HepG2 (cell line): ENCODE results near the gene ZNF530. TPM values are rescaled to one million over a fixed set of nuclear protein-coding genes. Genes with fewer than 3 reads are reported as not detected.

Source experiments
- ATAC-seq: fragments of 200-7000 bp; cut with Tn5 transposase; 3 replicates; pipeline ENCODE4 v1.9.1; 2020; ENCODE audit warnings: mild to moderate bottlenecking, moderate library complexity
- BruUV-seq: library from RNA; stranded (reverse); fragments of 400-500 nt; replicated peaks from 2 replicates; lab custom pipeline; 2021; lab: Mats Ljungman, UMichigan
- CTCF ChIA-PET: fragments of 300-600 bp; formaldehyde crosslinking; extraction: SDS; loops from one replicate; lab custom pipeline; 2021; ENCODE audit warnings: low total read pairs, inconsistent platforms, low intra/inter-chr PET ratio; lab: Yijun Ruan, JAX
- POLR2A ChIA-PET: fragments of 350-600 bp; sonication (Branson Sonifier 250); formaldehyde crosslinking; loops from one replicate; lab custom pipeline; 2020; ENCODE audit warnings: antibody characterized with exemption, inconsistent platforms; lab: Yijun Ruan, JAX
- DNase-seq: peaks from one replicate; pipeline ENCODE4 v3.0.0-alpha.2; 2015; ENCODE audit warnings: low spot score
- FAIRE-seq: peaks from 3 replicates; lab custom pipeline; 2011; peaks lifted over from hg19 to GRCh38; lab: Jason Lieb, UNC
- H2AFZ ChIP-seq: one replicate; pipeline ENCODE4 v1.6.1; 2011; ENCODE audit warnings: low read length, inconsistent platforms
- H3K27ac ChIP-seq: fragments of 300-600 bp; 3 replicates; pipeline ENCODE4 v1.8.0; 2011; ENCODE audit warnings: mixed run types, mild to moderate bottlenecking, mixed read lengths, low read length, inconsistent platforms; ENCODE audit not compliant: insufficient read depth; ENCODE audit errors: extremely low read length
- H3K27me3 ChIP-seq, 2 experiments: fragments of 200-600 bp in 1 of 2; 2 replicates in 1 of 2; 3 replicates in 1 of 2; pipeline versions ENCODE4 v1.6.0 to v1.8.0; 2011; ENCODE audit warnings: low read length in 2 of 2, mild to moderate bottlenecking in 2 of 2, moderate library complexity in 2 of 2, inconsistent platforms in 1 of 2; ENCODE audit not compliant: insufficient read depth in 2 of 2, control insufficient read depth in 1 of 2
- H3K36me3 ChIP-seq, 2 experiments: fragments of 200-600 bp in 1 of 2; replicated peaks in 1 of 2; 2 replicates in 1 of 2; 3 replicates in 1 of 2; pipeline versions ENCODE4 v1.5.1 to v1.8.0; 2011; ENCODE audit warnings: low read length in 2 of 2, inconsistent platforms in 1 of 2; ENCODE audit not compliant: insufficient read depth in 2 of 2, control insufficient read depth in 1 of 2
- H3K4me1 ChIP-seq: 2 replicates; pipeline ENCODE4 v1.5.1; 2012; ENCODE audit warnings: low read length, inconsistent platforms; ENCODE audit not compliant: insufficient read depth
- H3K4me2 ChIP-seq: 2 replicates; pipeline ENCODE4 v1.6.0; 2011; ENCODE audit warnings: low read depth, low read length, inconsistent platforms
- H3K4me3 ChIP-seq, 3 experiments: fragments of 200-600 bp in 1 of 3; sonication (generic), shearing (Covaris generic) in 1 of 3; replicated peaks in 1 of 3; 2 replicates each; pipeline ENCODE4 v1.5.1; 2011 to 2016; ENCODE audit warnings: low read length in 3 of 3, inconsistent platforms in 2 of 3, low read depth in 2 of 3, mild to moderate bottlenecking in 2 of 3, control low read depth in 1 of 3, mixed read lengths in 1 of 3; ENCODE audit not compliant: insufficient read depth in 1 of 3
- H3K79me2 ChIP-seq: one replicate; pipeline ENCODE4 v1.6.1; 2011; ENCODE audit warnings: low read length, inconsistent platforms; ENCODE audit not compliant: insufficient read depth
- H3K9ac ChIP-seq: 2 replicates; pipeline ENCODE4 v1.6.0; 2011; ENCODE audit warnings: mild to moderate bottlenecking, low read depth, low read length, inconsistent platforms; ENCODE audit not compliant: insufficient read depth
- H3K9me3 ChIP-seq: 2 replicates; pipeline ENCODE4 v1.5.1; 2012; ENCODE audit warnings: mild to moderate bottlenecking, low read length
- H4K20me1 ChIP-seq: 2 replicates; pipeline ENCODE4 v1.6.0; 2011; ENCODE audit warnings: inconsistent platforms, mild to moderate bottlenecking, low read length, moderate library complexity; ENCODE audit not compliant: insufficient read depth
- ATF7-NPFF ChIP-seq: sonication (generic); formaldehyde crosslinking; IDR thresholded peaks from 2 replicates; pipeline ENCODE4 v1.8.1; 2023; ENCODE audit warnings: mild to moderate bottlenecking, low read depth, missing genetic modification reagents, moderate library complexity
- E2F2 ChIP-seq: sonication (generic); formaldehyde crosslinking; IDR thresholded peaks from 2 replicates; pipeline ENCODE4 v1.4.0; 2020; ENCODE audit warnings: missing genetic modification reagents, borderline replicate concordance
- KDM5B ChIP-seq: sonication (generic); formaldehyde crosslinking; IDR thresholded peaks from 2 replicates; pipeline ENCODE4 v1.4.0; 2020; ENCODE audit warnings: missing genetic modification reagents, mild to moderate bottlenecking, borderline replicate concordance
- MXI1 ChIP-seq: IDR thresholded peaks from 3 replicates; pipeline ENCODE4 v1.6.1; 2012; ENCODE audit warnings: low read depth, low read length, inconsistent platforms, borderline replicate concordance
- PAX8 ChIP-seq: sonication (generic); formaldehyde crosslinking; IDR thresholded peaks from 2 replicates; pipeline ENCODE4 v1.8.0; 2022; ENCODE audit warnings: mild to moderate bottlenecking, missing genetic modification reagents, borderline replicate concordance
- PAXIP1 ChIP-seq: sonication (generic); formaldehyde crosslinking; conservative IDR thresholded peaks from 2 replicates; pipeline ENCODE4 v1.4.0; 2020; ENCODE audit warnings: mild to moderate bottlenecking, missing genetic modification reagents, moderate library complexity
- POLR2AphosphoS5 ChIP-seq: IDR thresholded peaks from 2 replicates; pipeline ENCODE4 v1.6.1; 2012; ENCODE audit warnings: low read depth, low read length
- RFXANK ChIP-seq: IDR thresholded peaks from 2 replicates; pipeline ENCODE4 v1.6.1; 2016
- SOX6 ChIP-seq, 2 experiments: fragments of 450-650 bp in 1 of 2; sonication (generic) in 1 of 2; formaldehyde crosslinking in 1 of 2; IDR thresholded peaks; 2 replicates each; pipeline versions ENCODE4 v1.4.0 to v1.6.1; 2017 to 2020; ENCODE audit warnings: antibody characterized with exemption in 1 of 2, mild to moderate bottlenecking in 1 of 2, missing genetic modification reagents in 1 of 2
- ZBTB1 ChIP-seq: sonication (generic); formaldehyde crosslinking; IDR thresholded peaks from 2 replicates; pipeline ENCODE4 v1.4.0; 2020; ENCODE audit warnings: missing genetic modification reagents, borderline replicate concordance
- ZFP91 ChIP-seq: sonication (generic); formaldehyde crosslinking; IDR thresholded peaks from 2 replicates; pipeline ENCODE4 v1.9.0; 2022; ENCODE audit warnings: missing genetic modification reagents, mild to moderate bottlenecking, borderline replicate concordance
- ZNF264 ChIP-seq: sonication (generic); formaldehyde crosslinking; IDR thresholded peaks from 2 replicates; pipeline ENCODE4 v1.4.0; 2020; ENCODE audit warnings: missing genetic modification reagents
- ZNF296 ChIP-seq: sonication (generic); formaldehyde crosslinking; conservative IDR thresholded peaks from 2 replicates; pipeline ENCODE4 v1.5.0; 2020; ENCODE audit warnings: mild to moderate bottlenecking, missing genetic modification reagents
- ZNF704 ChIP-seq: sonication (generic); formaldehyde crosslinking; IDR thresholded peaks from 2 replicates; pipeline ENCODE4 v1.8.1; 2023; ENCODE audit warnings: mild to moderate bottlenecking, inconsistent platforms, moderate library complexity, missing genetic modification reagents, borderline replicate concordance
- ZNF749 ChIP-seq: sonication (generic); formaldehyde crosslinking; IDR thresholded peaks from 2 replicates; pipeline ENCODE4 v1.8.0; 2022; ENCODE audit warnings: mild to moderate bottlenecking, missing genetic modification reagents, moderate library complexity, borderline replicate concordance
- WGBS: methylation state at CpG from one replicate; pipeline ENCODE4 v1.1.6; 2017; ENCODE audit warnings: low lambda C conversion rate; 5-methylcytosine and 5-hydroxymethylcytosine counted together
- in situ Hi-C: cut with HindIII; loops from 2 replicates; pipeline ENCODE4 v1.10.0; 2017; ENCODE audit warnings: low pct_unique_long_range_greater_than_20kb; ENCODE audit not compliant: extremely low pct_ligation_motif_present
- intact Hi-C: fragments of 100-400 bp; cut with micrococcal nuclease; formaldehyde crosslinking; loops from one replicate; pipeline ENCODE4 v1.10.0; 2022; ENCODE audit not compliant: unreplicated experiment
- polyA plus RNA-seq, 8 experiments: library from polyadenylated mRNA; depleted of rRNA in 3 of 8; stranded (reverse) in 7 of 8; unstranded in 1 of 8; fragments of >200 nt; fragmentation: Illumina TruSeq in 4 of 8; extraction: Trizol in 4 of 8; gene quantifications; 2 replicates each; pipeline versions ENCODE4 v1.2.1 to v1.2.3, GENCODE V29; 2011 to 2016; ENCODE audit warnings: low read depth in 4 of 8, missing spikeins in 1 of 8, mixed read lengths in 1 of 8; ENCODE audit not compliant: insufficient read depth in 1 of 8
- total RNA-seq, 5 experiments: library from RNA; depleted of rRNA; stranded (reverse); fragments of >200 nt; fragmentation: Illumina TruSeq; extraction: Trizol; gene quantifications; 2 replicates each; pipeline ENCODE4 v1.2.3, GENCODE V29; 2016; ENCODE audit warnings: low read depth in 1 of 5

ZNF530 gene
- total and polyA plus RNA-seq, 2 of the 13 experiments (the other 11 are each of a cell fraction or from before 2014, with no cell fraction given): 1.1 to 7.8 TPM

GRCh38 chr19:57583521-57584416, 15.9 kb upstream of the ZNF530 start, which contains the start of gene ZIK1:
TSS of gene ZIK1 (plus strand) at chr19:57584145. CDS start at chr19:57584357, 212 bp downstream.
- CTCF ChIA-PET: no interaction called here
- no peak for TF ChIP-seq ZBTB1 (CRISPR knock-in tag)
- TF ChIP-seq MXI1: no peak
- no peak for TF ChIP-seq ZNF704 (CRISPR knock-in tag)
- TF ChIP-seq SOX6 (IDR thresholded peaks at IDR 0.05): no peak
- TF ChIP-seq SOX6 (CRISPR knock-in tag; IDR thresholded peaks at IDR 0.05): 0 out of 2 replicates have a peak, but pooled peaks have one; percentile 17
- TF ChIP-seq ZNF264 (CRISPR knock-in tag): no peak
- TF ChIP-seq ZNF296: no peak
- TF ChIP-seq PAX8: no peak
- TF ChIP-seq ZNF749 (CRISPR knock-in tag): no peak
- no peak for TF ChIP-seq RFXANK
- TF ChIP-seq PAXIP1: no peak
- TF ChIP-seq KDM5B (CRISPR knock-in tag): 0 out of 2 replicates have a peak, but pooled peaks have one; percentile 22
- no peak for TF ChIP-seq ATF7-NPFF
- peak; percentile 38; the same call in 1 of the 2 replicates for TF ChIP-seq POLR2AphosphoS5
- peak; percentile 59; the same call in 1 of the 2 replicates for TF ChIP-seq ZFP91
- no peak for TF ChIP-seq E2F2 (CRISPR knock-in tag)

More at GRCh38 chr19:57583521-57584416, 15.9 kb upstream of the ZNF530 start, which contains the start of gene ZIK1:
- FAIRE-seq: peak; percentile 37
- H3K4me2 ChIP-seq: peak within 1 kb of the TSS; percentile 70
- H3K4me1 ChIP-seq: peaks cover 14% of the 10 kb centered on the region
- no peaks in the 10 kb centered on the region for H3K79me2 ChIP-seq
- BruUV-seq: no TSS peak
- ATAC-seq: peak; percentile 90
- H3K27me3 ChIP-seq: no peaks in the 10 kb centered on the region; a peak in 1 of 5 replicates
- H3K9ac ChIP-seq: peak within 1 kb of the TSS; percentile 58
- H2AFZ ChIP-seq: no peak within 1 kb of the TSS
- no peaks in the 10 kb centered on the region for H3K9me3 ChIP-seq
- H3K4me3 ChIP-seq: peak within 1 kb of the TSS; percentile 61 to 71 (median 65)
- DNase-seq: peak; percentile 83
- POLR2A ChIA-PET: no interaction called here
- no peak within 1 kb of the TSS for H3K27ac ChIP-seq
- H4K20me1 ChIP-seq: no peaks in the 10 kb centered on the region
- intact Hi-C loops (no loop called here), in situ Hi-C loops (no loop called here)
- WGBS: 75% methylated on average over 15 of the region's 76 CpGs
- peaks cover 0 to 1% of the 10 kb centered on the region in 2 experiments; a peak in 1 of 5 replicates for H3K36me3 ChIP-seq
